Measurements from ENCODE around the gene UBE4B. TPM values are rescaled to one million over a fixed set of nuclear protein-coding genes. Genes with fewer than 3 reads are reported as not detected.

UBE4B gene
- total and polyA plus RNA-seq, 2 of the 4 experiments (the other 2 are of a cell fraction): 26.5 to 39.3 TPM

- ChIA-PET CTCF (no interaction called here), POLR2A (ENCODE audit: unreplicated experiment) (interaction anchor here (0.5 to 0.6 kb wide), 2 partner anchors 486 to 537 kb away, joined by 6 read pairs; no protein-coding TSS in a partner anchor)
- no peaks in the 10 kb centered on the region for H3K27me3 ChIP-seq (ENCODE audit: control insufficient read depth, insufficient read depth, low read length)
- H4K20me1 ChIP-seq (ENCODE audit: insufficient read depth, low read length): 0 out of 2 replicates have a peak, but pooled peaks cover 3% of the 10 kb centered on the region
- intact Hi-C loops (cut with micrococcal nuclease): no loop called here
- no peak overlapping the region for H3K27ac ChIP-seq (ENCODE audit: insufficient read depth, low read length)
- no peak overlapping the region for H2BK5ac ChIP-seq (ENCODE audit: low read depth, low read length, poor library complexity, severe bottlenecking)
- no peaks in the 10 kb centered on the region for H3K9me3 ChIP-seq (ENCODE audit: control insufficient read depth, insufficient read depth, low read length)
- no peak overlapping the region; a peak in 1 of 4 replicates for H4K8ac ChIP-seq (ENCODE audit: low read depth in 2 of 2, low read length in 2 of 2)
- BruUV-seq (replicated peaks): no TSS peak
- H3K36me3 ChIP-seq (ENCODE audit: control insufficient read depth, insufficient read depth, low read length): peaks cover 33% of the 10 kb centered on the region
- no peak overlapping the region for H3K18ac ChIP-seq (ENCODE audit: low read depth, low read length)
- in situ Hi-C loops (cut with MboI; ENCODE audit: low sequenced_read_pairs): no loop called here
- ATAC-seq (ENCODE audit: low read depth): peak; percentile 21; the same call in 1 of the 2 replicates
- WGBS, 2 experiments (ENCODE audit: extremely low coverage in 2 of 2, insufficient read length in 1 of 2): 50% methylated on average over 2 of the region's 12 CpGs; no CpG with 5 or more reads in 1 of the 2 experiments
- H4K91ac ChIP-seq (ENCODE audit: insufficient read depth, low read depth, low read length): no peak overlapping the region
- dilution Hi-C loops (cut with HindIII; ENCODE audit: low sequenced_read_pairs, unreplicated experiment): no loop called here
- peaks cover 5% of the 10 kb centered on the region; the same call in 1 of the 2 replicates for H3K9me1 ChIP-seq (ENCODE audit: insufficient read depth, low read length)
- no peak overlapping the region for H3K14ac ChIP-seq (replicated peaks; ENCODE audit: low read depth, low read length)
- no peak overlapping the region for H2BK120ac ChIP-seq (ENCODE audit: low read depth, low read length)
- H3K79me1 ChIP-seq (ENCODE audit: low read depth in 1 of 2, low read length in 2 of 2): peaks cover 0 to 3% of the 10 kb centered on the region in 2 experiments; a peak in 1 of 4 replicates
- H2BK15ac ChIP-seq (ENCODE audit: low read depth, low read length): no peak overlapping the region
- DNase-seq: no peak
- H3K4ac ChIP-seq (ENCODE audit: low read depth, low read length): no peak overlapping the region
- no peak overlapping the region for H2AFZ ChIP-seq (replicated peaks; ENCODE audit: low read length, poor library complexity)
- H3K23ac ChIP-seq (ENCODE audit: low read depth, low read length): no peak overlapping the region
- no peak for TF ChIP-seq SMC3 (IDR thresholded peaks at IDR 0.05; ENCODE audit: low read depth, low read length)
- TF ChIP-seq RAD21 (IDR thresholded peaks at IDR 0.05; ENCODE audit: low read length): no peak
- TF ChIP-seq, protein P1, sequence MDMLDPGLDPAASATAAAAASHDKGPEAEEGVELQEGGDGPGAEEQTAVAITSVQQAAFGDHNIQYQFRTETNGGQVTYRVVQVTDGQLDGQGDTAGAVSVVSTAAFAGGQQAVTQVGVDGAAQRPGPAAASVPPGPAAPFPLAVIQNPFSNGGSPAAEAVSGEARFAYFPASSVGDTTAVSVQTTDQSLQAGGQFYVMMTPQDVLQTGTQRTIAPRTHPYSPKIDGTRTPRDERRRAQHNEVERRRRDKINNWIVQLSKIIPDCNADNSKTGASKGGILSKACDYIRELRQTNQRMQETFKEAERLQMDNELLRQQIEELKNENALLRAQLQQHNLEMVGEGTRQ (IDR thresholded peaks at IDR 0.05; ENCODE audit: low read depth, low read length): no peak
- no peak for TF ChIP-seq ELK1 (IDR thresholded peaks at IDR 0.05; ENCODE audit: borderline replicate concordance, low read depth, low read length)
- no peak for TF ChIP-seq RCOR1 (IDR thresholded peaks at IDR 0.05; ENCODE audit: insufficient replicate concordance, low read length)
- TF ChIP-seq MXI1 (IDR thresholded peaks at IDR 0.05; ENCODE audit: borderline replicate concordance, low read depth, low read length): no peak
- no peak for TF ChIP-seq NFE2L2 (IDR thresholded peaks at IDR 0.05; ENCODE audit: low read depth, low read length)
- TF ChIP-seq BHLHE40 (IDR thresholded peaks at IDR 0.05; ENCODE audit: low read depth, low read length): no peak
- no peak for TF ChIP-seq MAZ (IDR thresholded peaks at IDR 0.05; ENCODE audit: borderline replicate concordance, low read depth, low read length)
- TF ChIP-seq MAFK (IDR thresholded peaks at IDR 0.05; ENCODE audit: low read depth, low read length): no peak
- no peak for TF ChIP-seq FOS (IDR thresholded peaks at IDR 0.05; ENCODE audit: low read depth, low read length)
- no peak for TF ChIP-seq POLR2A (IDR thresholded peaks at IDR 0.05; ENCODE audit: low read depth, low read length)
- no peak overlapping the region for H2AK5ac ChIP-seq (ENCODE audit: low read depth, low read length)
- H3K4me1 ChIP-seq (ENCODE audit: control insufficient read depth, insufficient read depth, low read length): no peaks in the 10 kb centered on the region
- H3K4me3 ChIP-seq (ENCODE audit: insufficient read depth, low read depth, low read length): no peak overlapping the region
- no peak overlapping the region for H3K4me2 ChIP-seq (ENCODE audit: low read depth, low read length)
- no peak overlapping the region for H3K9ac ChIP-seq (ENCODE audit: low read depth, low read length)
- no peak overlapping the region for H3K56ac ChIP-seq (ENCODE audit: extremely low read depth, insufficient read depth, low read length)
- H2AK9ac ChIP-seq (replicated peaks; ENCODE audit: low read depth, low read length, poor library complexity): no peak overlapping the region
- H2BK20ac ChIP-seq (ENCODE audit: low read depth, low read length): no peak overlapping the region
- H4K5ac ChIP-seq (ENCODE audit: low read depth, low read length): no peak overlapping the region
Measured at GRCh38 chr1:10160907-10161490, 128.2 kb downstream of the UBE4B start.
